Measurements from ENCODE around the gene CAGE1. TPM values are rescaled to one million over a fixed set of nuclear protein-coding genes. Genes with fewer than 3 reads are reported as not detected.

Gene CAGE1
- total and polyA plus RNA-seq, 2 donors (not counting 3 experiments of a cell fraction or from before 2014, with no cell fraction given) = not detected

- POLR2A ChIA-PET = no interaction called here
- Histone ChIP-seq H3K4me3 (replicated peaks in 1 of 3; ENCODE audit: insufficient read depth in 1 of 3, low read depth in 1 of 3, low read length in 3 of 3) (no peak overlapping the region), H3K27me3 (ENCODE audit: control insufficient read depth in 2 of 2, insufficient read depth in 2 of 2, low read length in 2 of 2) (peaks cover 4 to 8% of the 10 kb centered on the region in 2 experiments), H3K9ac (replicated peaks; ENCODE audit: extremely low read depth, insufficient read depth, low read length) (no peak overlapping the region), H4K20me1 (replicated peaks; ENCODE audit: control insufficient read depth, extremely low read depth, insufficient read depth, low read length) (no peaks in the 10 kb centered on the region), H3K9me1 (replicated peaks; ENCODE audit: control insufficient read depth, extremely low read depth, insufficient read depth, low read length) (no peaks in the 10 kb centered on the region), H3K36me3 (ENCODE audit: control insufficient read depth in 2 of 2, extremely low read depth in 1 of 2, insufficient read depth in 2 of 2, low read length in 2 of 2) (no peaks in the 10 kb centered on the region), H3K9me3 (replicated peaks; ENCODE audit: control insufficient read depth, insufficient read depth, low read length) (no peaks in the 10 kb centered on the region), H3K4me2 (ENCODE audit: insufficient read depth, low read length) (no peak overlapping the region), H3K27ac (ENCODE audit: insufficient read depth, low read depth, low read length) (no peak overlapping the region), H3K79me2 (ENCODE audit: control insufficient read depth, insufficient read depth, low read length) (no peaks in the 10 kb centered on the region), H2AFZ (ENCODE audit: low read depth, low read length) (no peak overlapping the region), H3K4me1 (ENCODE audit: control insufficient read depth, extremely low read depth, insufficient read depth, low read length) (no peaks in the 10 kb centered on the region)
- TF ChIP-seq EZH2 (IDR thresholded peaks at IDR 0.05; ENCODE audit: borderline replicate concordance, low read depth, low read length, severe bottlenecking) = no peak
- peak; percentile 15 for TF ChIP-seq JUN (IDR thresholded peaks at IDR 0.05; ENCODE audit: borderline replicate concordance, insufficient read depth, insufficient read length, low read depth)
- dilution Hi-C loops (cut with MboI; ENCODE audit: extremely low pct_ligation_motif_present, low sequenced_read_pairs) = no loop called here
- no peak for FAIRE-seq
- CTCF ChIA-PET = no interaction called here
- DNase-seq (ENCODE audit: low read depth, low spot score) = no peak
- BruUV-seq (replicated peaks) = no TSS peak
- intact Hi-C loops (cut with micrococcal nuclease) = no loop called here
These were observed 47.4 kb downstream of the CAGE1 start for GRCh38 chr6:7341989-7342742.

- Histone ChIP-seq H3K36me3 (ENCODE audit: control insufficient read depth in 2 of 2, extremely low read depth in 1 of 2, insufficient read depth in 2 of 2, low read length in 2 of 2) (no peaks in the 10 kb centered on the region), H3K4me2 (ENCODE audit: insufficient read depth, low read length) (no peak overlapping the region), H3K9ac (replicated peaks; ENCODE audit: extremely low read depth, insufficient read depth, low read length) (no peak overlapping the region), H3K79me2 (ENCODE audit: control insufficient read depth, insufficient read depth, low read length) (no peaks in the 10 kb centered on the region), H3K27ac (ENCODE audit: insufficient read depth, low read depth, low read length) (no peak overlapping the region), H3K4me3 (replicated peaks in 1 of 3; ENCODE audit: insufficient read depth in 1 of 3, low read depth in 1 of 3, low read length in 3 of 3) (no peak overlapping the region), H2AFZ (ENCODE audit: low read depth, low read length) (no peak overlapping the region), H3K27me3 (ENCODE audit: control insufficient read depth in 2 of 2, insufficient read depth in 2 of 2, low read length in 2 of 2) (peaks cover 5 to 8% of the 10 kb centered on the region in 2 experiments), H4K20me1 (replicated peaks; ENCODE audit: control insufficient read depth, extremely low read depth, insufficient read depth, low read length) (no peaks in the 10 kb centered on the region), H3K4me1 (ENCODE audit: control insufficient read depth, extremely low read depth, insufficient read depth, low read length) (no peaks in the 10 kb centered on the region), H3K9me3 (replicated peaks; ENCODE audit: control insufficient read depth, insufficient read depth, low read length) (no peaks in the 10 kb centered on the region), H3K9me1 (replicated peaks; ENCODE audit: control insufficient read depth, extremely low read depth, insufficient read depth, low read length) (no peaks in the 10 kb centered on the region)
- FAIRE-seq (no peak), DNase-seq (ENCODE audit: low read depth, low spot score) (no peak)
- dilution Hi-C loops (cut with MboI; ENCODE audit: extremely low pct_ligation_motif_present, low sequenced_read_pairs) = no loop called here
- ChIA-PET POLR2A (no interaction called here), CTCF (interaction anchor here (1.1 kb wide), 2 partner anchors 8 to 664 kb away, joined by 3 to 5 read pairs; no protein-coding TSS in a partner anchor)
- TF ChIP-seq MYC (IDR thresholded peaks at IDR 0.05; ENCODE audit: low read depth, low read length) = no peak
- no TSS peak for BruUV-seq (replicated peaks)
- intact Hi-C loops (cut with micrococcal nuclease) = no loop called here
These were observed 48.3 kb downstream of the CAGE1 start for GRCh38 chr6:7341271-7341670.

All from endothelial cell of umbilical vein (primary cell).